GM18519 (cell line): ENCODE results near the gene CCDC178.
"Not testable (repeated sequence)": the region's sequence is repeated elsewhere in the genome, so short reads cannot be mapped to it uniquely, and the experiment has no call there.

ENCODE experiments used
- ATAC-seq: cut with Tn5 transposase; IDR thresholded peaks from one replicate; pipeline ENCODE4 v1.9.1; 2021; ENCODE audit warnings: mild to moderate bottlenecking, moderate library complexity; ENCODE audit not compliant: unreplicated experiment, low FRiP score

Gene CCDC178

DNA sequence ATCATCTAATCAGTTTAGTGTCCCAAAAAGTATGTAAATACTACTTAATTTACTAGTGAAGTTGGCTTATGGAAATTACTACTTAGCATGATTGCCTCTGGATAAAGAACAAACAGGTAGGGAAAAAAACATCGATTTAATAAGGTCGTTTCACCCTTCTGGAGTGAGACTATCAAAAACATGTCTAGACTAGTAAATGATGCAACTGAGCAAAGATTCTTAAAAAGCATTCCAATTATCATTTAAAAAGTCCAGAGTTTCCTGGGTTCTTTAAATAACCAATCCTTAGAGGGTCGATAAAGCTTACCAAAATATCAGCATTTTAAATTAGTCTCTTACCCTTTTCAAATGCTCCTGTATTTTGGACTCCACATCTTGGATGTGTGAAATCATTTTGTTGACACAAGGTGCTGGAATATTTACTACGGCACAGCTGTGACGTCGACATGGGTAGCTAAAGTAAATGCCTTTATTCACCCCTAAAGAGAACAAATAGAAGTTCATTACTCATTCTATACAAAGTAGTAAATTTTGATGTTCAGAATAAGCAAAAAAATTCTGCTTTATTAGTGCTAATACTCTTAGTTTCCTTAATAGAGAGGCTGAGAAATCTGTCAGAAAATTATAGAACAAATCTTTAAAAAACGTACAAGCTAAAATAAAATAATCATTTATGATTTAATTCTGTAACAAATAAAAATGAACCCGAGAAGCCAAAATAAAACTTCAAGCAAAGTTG, 70.6 kb downstream of the CCDC178 start:
- no peak for ATAC-seq

DNA sequence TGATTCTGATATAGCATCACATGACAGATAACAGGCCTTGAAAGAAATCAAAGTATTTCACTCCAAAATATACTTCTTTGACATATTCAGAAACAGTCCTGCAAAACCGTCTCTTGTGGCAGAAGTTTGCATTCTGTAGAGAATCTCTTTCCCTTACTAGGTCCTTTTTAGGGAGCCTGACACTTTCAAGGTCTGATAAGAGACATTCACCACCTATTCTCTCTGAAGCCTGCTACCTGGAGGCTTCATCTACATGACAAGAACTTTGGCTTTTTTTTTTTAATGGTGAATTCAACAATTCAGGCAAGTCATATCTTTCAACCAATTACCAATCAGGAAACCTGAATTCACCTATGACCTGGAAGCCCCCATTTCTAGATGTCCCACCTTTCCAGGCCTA, 83.8 kb downstream of the CCDC178 start:
- no peak for ATAC-seq

DNA sequence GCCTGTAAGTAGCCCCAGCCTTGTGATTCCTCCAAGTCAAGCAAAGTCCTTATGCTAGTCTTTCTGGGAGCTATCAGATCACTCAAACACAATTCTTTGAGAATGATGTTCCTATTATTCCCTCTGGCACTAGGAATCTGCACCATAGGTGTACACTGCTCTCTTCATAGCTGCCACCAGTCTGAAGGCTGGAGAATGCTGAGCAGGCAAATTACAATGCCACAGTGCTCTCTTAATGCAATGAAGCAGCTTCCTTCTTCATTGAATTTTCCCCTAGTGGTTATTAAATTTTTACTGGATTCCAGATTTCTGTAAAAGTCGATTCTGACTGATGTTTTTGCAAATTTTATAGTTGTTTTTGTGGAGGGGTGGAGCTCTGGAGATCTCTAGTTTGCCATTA, 84.8 kb downstream of the CCDC178 start:
- ATAC-seq: no peak

DNA sequence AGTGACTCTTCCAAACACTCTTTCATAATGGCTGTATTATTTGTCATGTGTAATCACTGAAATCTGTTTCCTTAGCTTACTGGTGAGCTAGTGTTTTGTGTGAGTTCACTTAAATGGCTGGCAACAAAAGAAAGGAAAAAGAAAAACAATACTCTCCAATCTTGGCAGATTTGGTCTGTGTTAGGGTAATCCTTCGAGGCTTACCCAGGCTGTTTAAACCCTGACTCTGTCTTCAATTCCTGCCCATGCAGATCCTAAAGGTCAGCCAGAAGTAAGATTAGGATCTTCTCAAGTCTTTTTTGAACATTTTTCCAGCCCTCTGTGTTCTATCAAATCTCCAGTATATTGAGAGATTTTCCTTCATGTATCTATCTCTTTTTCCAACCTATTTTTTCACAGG, 85.3 kb downstream of the CCDC178 start:
- ATAC-seq: no peak

DNA sequence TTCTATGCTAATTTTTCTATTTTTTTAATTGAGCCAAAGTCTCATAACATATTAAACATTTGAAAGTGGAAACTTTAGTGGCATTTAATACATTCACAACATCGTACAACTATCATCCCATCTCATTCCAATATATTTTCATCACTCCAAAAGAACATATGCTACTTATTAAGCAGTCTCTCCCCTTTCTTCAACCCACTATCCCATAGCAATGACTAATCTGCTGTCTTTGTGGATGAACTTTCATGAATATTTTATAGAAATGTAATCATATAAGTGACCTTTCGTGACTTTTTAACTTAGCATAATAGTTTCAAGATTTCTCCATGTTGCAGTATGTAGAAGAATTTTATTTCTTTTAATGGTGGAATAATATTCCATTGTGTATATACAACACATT, 90.3 kb downstream of the CCDC178 start:
- ATAC-seq: no peak

DNA sequence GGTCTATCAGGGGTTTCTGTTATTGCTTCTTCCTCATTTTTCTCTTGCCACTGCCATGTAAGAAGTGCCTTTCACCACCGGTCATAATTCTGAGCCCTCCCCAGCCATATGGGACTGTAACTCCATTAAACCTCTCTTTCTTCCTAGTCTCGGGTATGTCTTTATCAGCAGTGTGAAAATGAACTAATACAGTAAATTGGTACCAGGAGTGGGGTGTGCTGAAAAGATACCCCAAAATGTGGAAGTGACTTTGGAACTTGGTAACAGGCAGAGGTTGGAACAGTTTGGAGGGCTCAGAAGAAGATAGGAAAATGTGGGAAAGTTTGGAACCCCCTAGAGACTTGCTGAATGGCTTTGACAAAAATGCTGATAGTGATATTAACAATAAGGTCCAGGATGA, 100.8 kb downstream of the CCDC178 start:
- ATAC-seq: not testable (repeated sequence)

DNA sequence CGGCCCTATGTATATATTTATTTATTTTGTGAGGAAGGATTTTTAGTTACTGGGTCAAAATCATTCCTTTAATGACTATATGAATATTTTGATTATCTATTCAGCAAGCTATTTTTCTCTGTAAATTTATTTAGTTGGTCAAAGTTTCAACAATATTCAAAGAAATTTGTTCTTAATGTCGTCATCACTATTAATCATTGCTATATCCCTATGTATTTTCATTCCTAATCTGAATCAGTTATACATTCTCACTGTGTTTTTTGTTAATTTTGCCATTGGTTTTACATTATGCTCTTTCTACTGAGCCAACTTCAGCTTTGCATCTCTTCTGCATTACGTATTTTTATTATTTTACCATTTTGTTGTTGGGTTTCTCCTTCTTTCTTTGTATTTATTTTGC, 105.7 kb downstream of the CCDC178 start:
- no peak for ATAC-seq

DNA sequence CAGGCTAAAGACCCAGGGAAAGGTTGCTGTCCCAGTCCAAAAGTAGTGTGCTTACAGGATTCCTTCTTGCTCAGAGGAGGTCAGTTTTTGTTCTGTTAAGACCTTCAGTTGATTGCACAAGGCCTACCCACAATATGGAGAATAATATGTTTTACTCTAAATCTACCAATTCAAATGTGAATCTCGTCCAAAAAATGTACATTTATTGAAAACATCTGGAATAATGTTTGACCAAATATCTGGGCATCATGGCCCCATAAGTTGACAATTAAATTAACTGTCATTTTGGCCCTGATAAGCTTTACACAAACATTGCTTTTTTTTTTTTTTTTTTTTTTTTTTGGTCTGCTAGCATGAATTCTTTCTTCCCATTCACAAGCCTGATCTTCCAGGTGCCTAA, 109.8 kb downstream of the CCDC178 start:
- ATAC-seq: no peak

DNA sequence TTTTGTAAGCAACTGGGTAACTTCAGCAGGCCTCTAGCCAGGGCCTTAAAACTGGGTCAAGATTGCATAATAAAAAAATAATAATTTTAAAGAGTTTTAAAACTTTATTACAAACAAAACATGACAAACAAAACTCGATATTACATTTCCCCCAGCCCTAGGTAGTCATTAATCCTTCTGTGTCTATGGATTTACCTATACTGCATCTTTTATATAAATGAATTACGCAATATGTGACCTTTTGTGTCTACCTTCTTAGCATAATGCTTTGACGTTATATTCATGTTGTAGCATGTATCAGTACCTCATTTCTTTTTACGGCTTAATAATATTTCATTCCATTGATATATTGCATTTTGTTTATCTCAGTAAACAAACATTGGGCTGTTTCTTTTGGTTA, 113.5 kb downstream of the CCDC178 start:
- no peak for ATAC-seq

DNA sequence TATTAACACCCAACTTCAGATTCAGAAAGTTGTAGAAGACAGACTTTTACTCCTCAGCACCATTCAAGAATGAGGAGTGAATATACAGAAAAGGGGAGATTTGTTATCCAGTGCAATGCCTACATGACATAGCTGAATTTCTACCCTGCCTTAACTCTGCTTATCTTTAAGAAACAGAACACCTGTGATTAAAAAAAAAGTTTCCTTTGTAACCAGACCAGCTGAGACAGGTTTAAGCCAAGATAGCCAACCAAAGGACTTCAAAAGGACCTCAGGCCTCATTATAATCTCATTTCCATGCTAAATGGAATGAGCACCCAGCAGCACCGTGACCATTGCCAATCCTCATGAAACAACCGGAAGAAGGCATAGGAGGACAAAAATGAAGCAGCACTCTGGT, 122.9 kb downstream of the CCDC178 start:
- ATAC-seq: no peak

DNA sequence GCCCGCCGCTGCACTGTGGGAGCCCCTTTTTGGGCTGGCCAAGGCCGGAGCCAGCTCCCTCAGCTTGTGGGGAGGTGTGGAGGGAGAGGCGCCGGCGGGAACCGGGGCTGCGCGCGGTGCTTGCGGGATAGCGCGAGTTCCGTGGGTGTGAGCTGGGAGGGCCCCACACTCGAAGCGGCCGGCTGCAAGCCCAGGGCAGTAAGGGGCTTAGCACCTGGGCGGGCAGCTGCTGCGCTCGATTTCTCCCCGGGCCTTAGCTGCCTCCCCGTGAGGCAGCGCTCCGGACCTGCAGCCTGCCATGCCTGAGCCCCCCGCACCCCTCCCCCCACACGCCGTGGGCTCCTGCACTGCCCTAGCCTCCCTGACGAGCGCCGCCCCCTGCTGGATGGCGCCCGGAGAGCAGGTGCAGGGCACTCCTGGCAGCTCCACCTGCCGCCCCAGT, 124.4 kb downstream of the CCDC178 start:
- ATAC-seq: no peak

DNA sequence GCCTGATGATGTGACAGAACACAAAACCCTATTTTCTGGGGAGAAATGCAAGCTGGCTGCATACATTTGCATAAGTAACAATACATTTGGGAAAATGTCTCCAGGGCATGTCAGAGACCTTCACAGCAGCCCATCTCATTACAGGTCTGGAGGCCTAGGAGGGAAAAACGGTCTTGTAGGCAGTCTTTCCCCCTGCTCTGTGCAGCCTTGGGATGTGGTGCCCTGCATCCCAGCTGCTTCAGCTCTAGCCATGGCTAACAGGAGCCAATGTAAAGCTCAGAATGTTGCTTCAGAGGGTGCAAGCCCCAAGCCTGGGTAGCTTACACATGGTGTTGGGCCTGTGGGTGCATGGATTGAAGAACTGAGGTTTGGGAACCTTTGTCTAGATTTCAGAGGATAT, 133.0 kb downstream of the CCDC178 start:
- no peak for ATAC-seq

DNA sequence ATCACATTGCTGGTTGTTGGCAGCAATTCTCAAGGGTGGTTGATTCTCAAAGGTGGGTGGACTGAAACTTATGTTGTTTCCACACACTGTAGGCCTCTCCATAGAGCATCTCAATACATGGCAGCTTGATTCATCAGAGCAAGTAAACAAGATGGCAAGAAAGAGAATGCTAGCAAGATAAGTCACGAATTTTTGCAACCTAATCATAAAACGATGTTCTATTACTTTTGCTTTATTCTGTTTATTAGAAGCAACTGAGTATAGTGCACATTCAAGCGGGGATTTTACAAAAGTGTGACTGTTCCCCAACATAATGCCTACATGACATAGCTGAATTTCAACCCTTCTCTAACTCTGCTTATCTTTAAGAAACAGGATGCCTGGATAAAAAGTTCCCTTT, 136.2 kb downstream of the CCDC178 start:
- ATAC-seq: no peak

DNA sequence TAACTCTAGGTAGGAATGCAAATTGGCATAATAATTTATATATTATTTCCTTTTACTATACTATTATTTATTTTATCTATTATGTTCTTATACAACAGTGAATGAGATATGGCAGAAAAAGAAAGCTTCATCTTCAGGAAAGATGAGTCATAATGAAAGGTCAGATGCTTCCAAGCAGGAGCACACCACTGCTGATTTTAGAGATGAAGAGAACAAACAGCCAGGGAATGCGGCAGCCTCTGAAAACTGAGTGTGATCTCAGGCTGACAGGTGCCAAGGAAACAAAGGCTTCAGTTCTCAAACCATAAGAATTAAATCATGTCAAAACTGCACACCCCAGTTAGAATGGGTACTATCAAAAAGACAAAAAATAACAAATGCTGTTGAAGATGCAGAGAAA, 149.0 kb downstream of the CCDC178 start:
- no peak for ATAC-seq

DNA sequence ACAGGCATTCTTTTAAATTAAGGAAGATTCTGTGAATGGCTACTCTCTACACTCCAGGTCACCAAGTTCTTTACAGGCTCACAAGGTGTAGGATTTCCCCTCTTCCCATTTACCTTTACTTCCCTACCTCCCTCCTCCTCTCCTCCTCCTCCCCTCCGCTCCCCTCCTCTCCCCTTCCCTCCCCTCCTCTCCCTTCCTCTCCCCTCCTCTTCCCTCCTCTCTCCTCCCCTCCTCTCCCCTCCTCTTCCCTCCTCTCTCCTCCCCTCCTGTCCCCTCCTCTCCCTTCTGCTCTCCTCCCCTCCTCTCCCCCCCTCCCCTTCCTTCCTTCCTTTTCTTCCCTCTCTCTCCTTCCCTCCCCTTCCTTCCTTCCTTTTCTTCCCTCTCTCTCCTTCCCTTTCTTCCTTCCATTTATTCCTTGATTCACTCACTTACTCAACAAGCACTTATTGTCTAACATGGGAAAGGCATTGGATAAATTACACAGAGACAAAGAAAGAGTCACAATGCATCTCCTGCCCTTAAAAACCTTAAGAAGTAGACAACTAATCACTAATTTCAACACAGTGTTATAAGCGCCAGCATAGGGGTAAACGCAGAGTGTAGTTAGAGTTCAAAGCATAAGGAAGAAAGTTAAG, 152.3 kb downstream of the CCDC178 start:
- no peak for ATAC-seq

DNA sequence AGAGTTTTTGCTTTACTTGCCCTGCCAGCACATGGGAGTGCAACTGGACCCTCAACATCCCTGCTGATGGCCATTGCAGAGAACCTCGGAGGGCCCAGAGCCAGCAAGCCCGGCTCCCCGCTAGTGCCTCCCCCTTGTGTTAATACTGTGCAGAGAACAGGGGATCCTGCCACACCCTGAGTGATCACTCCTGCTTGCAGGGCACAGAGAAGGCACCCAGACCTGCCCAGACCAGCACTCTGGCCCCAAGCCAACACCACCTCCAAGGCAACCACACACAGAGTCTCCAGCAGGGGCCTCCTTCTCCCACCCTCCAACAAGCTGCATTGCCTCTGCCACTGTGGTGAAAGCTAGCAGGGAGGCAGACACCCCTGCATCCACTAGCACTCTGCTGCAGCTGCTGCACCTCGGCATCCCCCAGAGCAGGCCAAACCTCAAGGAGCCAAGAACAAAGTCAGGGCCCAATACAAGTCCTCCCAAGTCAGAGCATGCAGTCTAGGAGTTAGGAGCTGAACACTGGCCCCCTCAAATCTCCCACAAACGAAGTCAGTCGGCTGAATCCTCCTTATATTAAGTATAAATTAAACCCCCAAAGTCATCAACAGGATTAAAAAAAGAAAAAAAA, 157.7 kb downstream of the CCDC178 start:
- ATAC-seq: no peak

DNA sequence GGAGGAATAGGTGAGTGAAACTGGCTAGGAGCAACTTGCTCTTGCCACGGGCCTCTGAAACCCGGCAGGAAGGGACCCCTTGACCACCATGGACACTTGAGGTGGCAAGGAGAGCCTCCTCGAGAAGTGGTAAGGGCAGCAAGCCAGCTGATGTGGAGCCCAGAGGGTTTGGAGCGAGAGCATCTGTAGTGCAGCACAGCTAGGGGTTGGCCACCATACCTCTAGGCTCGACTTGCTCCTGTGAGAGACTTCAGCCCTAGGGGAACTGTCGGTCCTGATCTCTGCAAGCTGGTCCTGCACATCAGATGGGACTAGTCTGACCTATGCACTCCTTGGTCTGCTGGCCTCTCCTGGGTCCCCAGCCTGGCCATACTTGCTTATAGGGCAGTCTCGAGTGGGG, 158.4 kb downstream of the CCDC178 start:
- ATAC-seq: no peak

DNA sequence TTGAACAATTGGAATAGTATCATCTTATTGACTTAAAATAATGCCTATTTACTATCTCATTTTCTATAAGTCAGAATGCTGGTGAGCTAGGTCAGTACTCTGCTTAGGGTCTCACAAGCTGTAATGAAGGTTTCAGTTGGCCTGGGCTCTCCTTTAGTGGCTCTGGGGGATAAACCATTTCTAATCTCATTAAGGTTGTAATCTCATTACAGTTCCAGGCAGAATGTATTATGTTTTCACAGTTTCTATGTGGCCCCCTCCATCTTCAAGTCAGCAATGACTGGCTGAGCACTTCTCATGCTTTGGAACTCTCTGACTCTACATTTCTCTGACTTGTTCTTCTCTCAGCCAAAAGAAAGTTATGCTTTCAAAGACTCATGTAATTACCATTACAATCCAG, 163.1 kb downstream of the CCDC178 start:
- ATAC-seq: no peak

DNA sequence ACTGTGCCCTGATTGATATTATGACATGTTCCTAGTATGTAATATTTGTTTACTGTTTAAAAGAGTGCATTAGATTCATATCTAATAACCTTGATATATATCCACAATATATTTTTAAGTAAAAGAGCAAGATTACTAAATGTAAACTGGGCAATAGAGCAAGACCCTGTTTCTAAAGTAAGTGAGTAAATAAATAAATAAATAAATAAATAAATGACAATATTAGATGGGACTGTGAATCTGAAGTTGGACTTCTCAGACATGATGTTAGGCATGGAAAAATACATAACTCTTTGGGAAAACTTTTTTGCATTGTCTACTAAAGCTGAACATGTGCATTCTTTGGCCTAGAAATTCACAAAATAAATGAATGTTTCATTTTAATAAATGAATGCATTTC, 164.7 kb downstream of the CCDC178 start:
- no peak for ATAC-seq

DNA sequence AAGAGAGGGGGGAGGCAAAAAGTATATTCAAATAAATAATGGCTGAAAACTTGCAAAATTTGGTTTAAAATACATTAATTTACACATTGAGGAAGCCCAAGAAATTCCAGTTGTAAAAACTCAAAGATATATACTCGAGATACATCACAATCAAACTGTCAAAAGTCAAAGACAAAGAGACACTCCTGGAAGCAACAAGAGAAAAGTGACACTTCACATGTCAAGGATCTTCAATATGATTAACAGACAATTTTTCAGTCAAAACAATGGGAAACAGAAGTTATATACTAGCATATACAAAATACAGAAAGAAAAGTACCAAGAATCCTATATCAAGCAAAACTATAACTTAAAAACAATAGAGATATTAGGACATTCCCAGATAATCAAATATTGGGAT, 170.2 kb downstream of the CCDC178 start:
- ATAC-seq: no peak

DNA sequence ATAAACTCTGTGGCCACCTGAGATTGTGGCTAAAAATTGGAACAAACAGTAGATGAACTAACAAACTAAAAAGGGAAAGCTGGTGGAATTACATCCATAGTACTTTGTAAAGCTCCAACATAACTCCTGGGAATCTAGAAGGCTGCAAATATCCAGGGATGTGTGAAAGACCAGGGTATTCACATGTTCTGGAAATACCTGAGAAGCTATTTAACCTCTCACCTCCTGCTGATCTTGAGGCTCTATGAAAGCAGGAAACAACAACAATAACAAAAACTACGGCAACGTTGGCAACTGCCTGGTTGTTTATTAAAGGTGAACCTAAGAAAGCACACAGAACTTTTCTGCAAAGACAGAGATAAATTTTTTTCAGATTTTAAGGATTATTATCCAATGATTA, 171.3 kb downstream of the CCDC178 start:
- no peak for ATAC-seq

DNA sequence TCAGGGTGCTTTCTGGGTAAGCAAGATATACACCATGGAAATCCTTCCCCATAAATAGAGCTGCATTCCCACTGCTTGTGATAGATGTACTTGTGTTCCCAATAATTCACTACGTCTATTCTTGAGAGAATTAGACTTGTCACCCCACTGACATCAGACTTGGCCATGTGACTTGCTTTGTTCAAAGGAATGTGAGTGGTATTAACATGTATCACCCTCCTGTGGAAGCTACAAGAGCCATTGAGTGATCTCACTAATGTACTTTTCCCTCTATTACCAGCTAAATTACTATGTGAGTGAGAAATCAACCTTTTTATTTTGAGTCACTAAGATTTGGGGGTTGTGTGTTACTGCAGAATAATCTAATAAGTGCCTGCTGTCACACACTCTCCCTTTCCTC, 176.0 kb downstream of the CCDC178 start:
- no peak for ATAC-seq
